Activated CD4-positive, alpha-beta memory T cell treated with anti-CD3 and anti-CD28 coated beads for 36 hours (primary cell): ENCODE results near the gene EEF2KMT. TPM values are rescaled to one million over a fixed set of nuclear protein-coding genes. Genes with fewer than 3 reads are reported as not detected.
A peak's percentile ranks its signal among the peaks of the same experiment; 100 is the strongest.
"Not testable (repeated sequence)": the region's sequence is repeated elsewhere in the genome, so short reads cannot be mapped to it uniquely, and the experiment has no call there.

Experiments used
- CTCF ChIA-PET: fragments of 350-600 bp; sonication (Branson Sonifier 250); formaldehyde crosslinking; loops from one replicate; lab custom pipeline; 2021; ENCODE audit warnings: antibody characterized with exemption, inconsistent platforms; lab: Charles Lee
- POLR2A ChIA-PET: fragments of 350-600 bp; sonication (Branson Sonifier 250); formaldehyde crosslinking; loops from one replicate; lab custom pipeline; 2021; ENCODE audit warnings: antibody characterized with exemption; lab: Charles Lee
- DNase-seq: peaks from one replicate; pipeline ENCODE4 v3.0.0-alpha.2; 2020
- H3K27ac Mint-ChIP-seq: one replicate; pipeline ENCODE4 v1.8.0; 2021; ENCODE audit warnings: mixed read lengths
- H3K27me3 Mint-ChIP-seq: one replicate; pipeline ENCODE4 v1.8.0; 2021; ENCODE audit warnings: mixed read lengths
- H3K36me3 Mint-ChIP-seq: one replicate; pipeline ENCODE4 v1.8.0; 2021; ENCODE audit warnings: mixed read lengths
- H3K4me1 Mint-ChIP-seq: one replicate; pipeline ENCODE4 v1.8.0; 2021; ENCODE audit warnings: low read depth, mixed read lengths
- H3K4me3 Mint-ChIP-seq: one replicate; pipeline ENCODE4 v1.8.0; 2021; ENCODE audit warnings: mild to moderate bottlenecking, mixed read lengths
- H3K9me3 Mint-ChIP-seq: one replicate; pipeline ENCODE4 v1.8.0; 2021; ENCODE audit warnings: mixed read lengths
- intact Hi-C: fragments of 100-400 bp; cut with micrococcal nuclease; formaldehyde crosslinking; loops from one replicate; pipeline ENCODE4 v1.15.1; 2023
- total RNA-seq, 2 experiments: library from RNA; stranded (reverse); gene quantifications; one replicate each; pipeline ENCODE4 v1.2.3, GENCODE V29; 2021

Gene EEF2KMT
- total RNA-seq, 2 experiments from 2014 or later = 18.4 to 18.8 TPM

GRCh38 chr16:5090592-5090991 is 7.0 kb downstream of the EEF2KMT start:
- CTCF ChIA-PET, H3K4me3 Mint-ChIP-seq, DNase-seq, H3K36me3 Mint-ChIP-seq, H3K27ac Mint-ChIP-seq, H3K27me3 Mint-ChIP-seq, POLR2A ChIA-PET, H3K9me3 Mint-ChIP-seq: not testable (repeated sequence)
- peaks cover 12% of the 10 kb centered on the region for H3K4me1 Mint-ChIP-seq
- intact Hi-C loops = loop anchor here (5.0 to 10.0 kb wide), 2 partner anchors 33 to 356 kb away; partner anchors contain the start of genes ANKS3 and DNAAF8

GRCh38 chr16:5089911-5090555 is 7.6 kb downstream of the EEF2KMT start:
- CTCF ChIA-PET, POLR2A ChIA-PET, DNase-seq, H3K4me3 Mint-ChIP-seq, H3K9me3 Mint-ChIP-seq, H3K27me3 Mint-ChIP-seq, H3K4me1 Mint-ChIP-seq, H3K27ac Mint-ChIP-seq: not testable (repeated sequence)
- peaks cover 12% of the 10 kb centered on the region for H3K36me3 Mint-ChIP-seq
- intact Hi-C loops = loop anchor here (5.0 to 10.0 kb wide), 2 partner anchors 33 to 355 kb away; partner anchors contain the start of genes ANKS3 and DNAAF8

- POLR2A ChIA-PET, H3K27me3 Mint-ChIP-seq, DNase-seq, H3K9me3 Mint-ChIP-seq, intact Hi-C loops, H3K4me1 Mint-ChIP-seq, H3K27ac Mint-ChIP-seq, H3K4me3 Mint-ChIP-seq, CTCF ChIA-PET: not testable (repeated sequence)
- peaks cover 17% of the 10 kb centered on the region for H3K36me3 Mint-ChIP-seq
These were observed 8.7 kb downstream of the EEF2KMT start for GRCh38 chr16:5088936-5089335.

GRCh38 chr16:5088086-5088790 is 9.4 kb downstream of the EEF2KMT start:
- CTCF ChIA-PET, intact Hi-C loops: not testable (repeated sequence)

GRCh38 chr16:5085716-5086115 is 11.9 kb downstream of the EEF2KMT start:
- H3K36me3 Mint-ChIP-seq = peaks cover 18% of the 10 kb centered on the region
- H3K27me3 Mint-ChIP-seq, intact Hi-C loops, H3K9me3 Mint-ChIP-seq, H3K27ac Mint-ChIP-seq, H3K4me3 Mint-ChIP-seq, DNase-seq, H3K4me1 Mint-ChIP-seq: not testable (repeated sequence)
- ChIA-PET POLR2A (interaction anchor here (0.6 kb wide), 1 partner anchor 405 kb away, joined by 4 read pairs; no protein-coding TSS in a partner anchor), CTCF (interaction anchor here (3.1 kb wide), 1 partner anchor 30 kb away, joined by 12 read pairs; no protein-coding TSS in a partner anchor)

More at GRCh38 chr16:5088086-5088790, 9.4 kb downstream of the EEF2KMT start:
- H3K36me3 Mint-ChIP-seq = peaks cover 17% of the 10 kb centered on the region
- H3K27me3 Mint-ChIP-seq, DNase-seq, H3K4me1 Mint-ChIP-seq, H3K27ac Mint-ChIP-seq, H3K9me3 Mint-ChIP-seq, H3K4me3 Mint-ChIP-seq, POLR2A ChIA-PET: not testable (repeated sequence)

GRCh38 chr16:5084802-5085201 is 12.8 kb downstream of the EEF2KMT start:
- H3K4me1 Mint-ChIP-seq, H3K9me3 Mint-ChIP-seq, intact Hi-C loops, POLR2A ChIA-PET, H3K27me3 Mint-ChIP-seq, H3K27ac Mint-ChIP-seq, H3K4me3 Mint-ChIP-seq: not testable (repeated sequence)
- peak; percentile 69 for DNase-seq
- peaks cover 14% of the 10 kb centered on the region for H3K36me3 Mint-ChIP-seq
- CTCF ChIA-PET = interaction anchor here (0.9 to 3.1 kb wide), 8 partner anchors 9 to 129 kb away, joined by 3 to 12 read pairs (median 4); partner anchors contain the start of gene ALG1

- H3K4me1 Mint-ChIP-seq, H3K27me3 Mint-ChIP-seq, POLR2A ChIA-PET, H3K9me3 Mint-ChIP-seq, DNase-seq, H3K27ac Mint-ChIP-seq, H3K4me3 Mint-ChIP-seq, intact Hi-C loops: not testable (repeated sequence)
- CTCF ChIA-PET = interaction anchor here (0.9 to 3.1 kb wide), 8 partner anchors 9 to 128 kb away, joined by 3 to 12 read pairs (median 4); partner anchors contain the start of gene ALG1
- peaks cover 16% of the 10 kb centered on the region for H3K36me3 Mint-ChIP-seq
These were observed 13.4 kb downstream of the EEF2KMT start for GRCh38 chr16:5084099-5084731.

- CTCF ChIA-PET = interaction anchor here (2.3 kb wide), 1 partner anchor 128 kb away, joined by 5 read pairs; no protein-coding TSS in a partner anchor
- H3K4me1 Mint-ChIP-seq, intact Hi-C loops, H3K27ac Mint-ChIP-seq, POLR2A ChIA-PET, H3K27me3 Mint-ChIP-seq, H3K9me3 Mint-ChIP-seq, H3K4me3 Mint-ChIP-seq, DNase-seq: not testable (repeated sequence)
- H3K36me3 Mint-ChIP-seq = peaks cover 16% of the 10 kb centered on the region
These were observed 13.9 kb downstream of the EEF2KMT start for GRCh38 chr16:5083646-5084045.

- POLR2A ChIA-PET, H3K27ac Mint-ChIP-seq, H3K9me3 Mint-ChIP-seq, H3K4me3 Mint-ChIP-seq, intact Hi-C loops, CTCF ChIA-PET, H3K27me3 Mint-ChIP-seq, H3K4me1 Mint-ChIP-seq, DNase-seq: not testable (repeated sequence)
- peaks cover 17% of the 10 kb centered on the region for H3K36me3 Mint-ChIP-seq
These were observed 16.6 kb downstream of the EEF2KMT start for GRCh38 chr16:5080996-5081395.

- H3K27ac Mint-ChIP-seq, H3K4me3 Mint-ChIP-seq, CTCF ChIA-PET, H3K27me3 Mint-ChIP-seq, DNase-seq, intact Hi-C loops, POLR2A ChIA-PET, H3K4me1 Mint-ChIP-seq, H3K9me3 Mint-ChIP-seq: not testable (repeated sequence)
- peaks cover 20% of the 10 kb centered on the region for H3K36me3 Mint-ChIP-seq
These were observed 17.1 kb downstream of the EEF2KMT start for GRCh38 chr16:5080461-5080860.

- intact Hi-C loops = no loop called here
- Mint-ChIP-seq H3K4me3 (no peak overlapping the region), H3K9me3 (no peaks in the 10 kb centered on the region), H3K36me3 (peaks cover 19% of the 10 kb centered on the region), H3K27me3 (no peaks in the 10 kb centered on the region), H3K4me1 (no peaks in the 10 kb centered on the region), H3K27ac (no peak overlapping the region)
- ChIA-PET CTCF (no interaction called here), POLR2A (no interaction called here)
- DNase-seq = no peak
These were observed 19.0 kb downstream of the EEF2KMT start for GRCh38 chr16:5078626-5079025.

- H3K36me3 Mint-ChIP-seq = peaks cover 17% of the 10 kb centered on the region
These were observed 20.3 kb downstream of the EEF2KMT start for GRCh38 chr16:5077304-5077703.

More at GRCh38 chr16:5077304-5077703, 20.3 kb downstream of the EEF2KMT start:
- ChIA-PET CTCF (no interaction called here), POLR2A (no interaction called here)
- intact Hi-C loops = no loop called here
- Mint-ChIP-seq H3K27me3 (no peaks in the 10 kb centered on the region), H3K4me3 (no peak overlapping the region), H3K27ac (no peak overlapping the region), H3K4me1 (peaks cover 10% of the 10 kb centered on the region), H3K9me3 (no peaks in the 10 kb centered on the region)
- DNase-seq = no peak
